ENCODE measurements around the gene ZNF536. TPM values are rescaled to one million over a fixed set of nuclear protein-coding genes. Genes with fewer than 3 reads are reported as not detected.

ZNF536 gene
- total and polyA plus RNA-seq, 2 donors (not counting 3 experiments of a cell fraction or from before 2014, with no cell fraction given) = not detected

GRCh38 chr19:30351774-30352173 is 20.4 kb upstream of the ZNF536 start:
- no peaks in the 10 kb centered on the region for H4K20me1 ChIP-seq (replicated peaks; ENCODE audit: control insufficient read depth, extremely low read depth, insufficient read depth, low read length)
- H3K4me3 ChIP-seq (replicated peaks in 1 of 3; ENCODE audit: insufficient read depth in 1 of 3, low read depth in 1 of 3, low read length in 3 of 3) = no peak overlapping the region
- DNase-seq (ENCODE audit: low read depth, low spot score) = no peak
- H3K27ac ChIP-seq (ENCODE audit: insufficient read depth, low read depth, low read length) = no peak overlapping the region
- no peak for FAIRE-seq
- no peak for TF ChIP-seq MYC (IDR thresholded peaks at IDR 0.05; ENCODE audit: low read depth, low read length)
- no peak for TF ChIP-seq CTCF (IDR thresholded peaks at IDR 0.05; ENCODE audit: extremely low read depth in 1 of 2, insufficient read depth in 1 of 2, low read depth in 1 of 2, low read length in 2 of 2)
- no peak for TF ChIP-seq POLR2AphosphoS5 (IDR thresholded peaks at IDR 0.05; ENCODE audit: insufficient read depth, low read depth, low read length)
- no peak for TF ChIP-seq GATA2 (IDR thresholded peaks at IDR 0.05; ENCODE audit: insufficient read depth, insufficient read length, low read depth, low read length)
- no peak for TF ChIP-seq POLR2A (IDR thresholded peaks at IDR 0.05; ENCODE audit: low read depth, low read length)
- TF ChIP-seq, protein P1, sequence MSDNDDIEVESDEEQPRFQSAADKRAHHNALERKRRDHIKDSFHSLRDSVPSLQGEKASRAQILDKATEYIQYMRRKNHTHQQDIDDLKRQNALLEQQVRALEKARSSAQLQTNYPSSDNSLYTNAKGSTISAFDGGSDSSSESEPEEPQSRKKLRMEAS (IDR thresholded peaks at IDR 0.05; ENCODE audit: insufficient read depth, insufficient read length) = no peak
- TF ChIP-seq EZH2 (IDR thresholded peaks at IDR 0.05; ENCODE audit: borderline replicate concordance, low read depth, low read length, severe bottlenecking) = no peak
- TF ChIP-seq JUN (IDR thresholded peaks at IDR 0.05; ENCODE audit: borderline replicate concordance, insufficient read depth, insufficient read length, low read depth) = no peak
- TF ChIP-seq FOS (IDR thresholded peaks at IDR 0.05; ENCODE audit: borderline replicate concordance, insufficient read depth, low read length) = no peak
- no peaks in the 10 kb centered on the region for H3K79me2 ChIP-seq (ENCODE audit: control insufficient read depth, insufficient read depth, low read length)
- H3K4me1 ChIP-seq (ENCODE audit: control insufficient read depth, extremely low read depth, insufficient read depth, low read length) = no peaks in the 10 kb centered on the region
- H3K4me2 ChIP-seq (ENCODE audit: insufficient read depth, low read length) = no peak overlapping the region
- no peak overlapping the region for H3K9ac ChIP-seq (replicated peaks; ENCODE audit: extremely low read depth, insufficient read depth, low read length)
- BruUV-seq (replicated peaks) = no TSS peak
- no peaks in the 10 kb centered on the region for H3K9me3 ChIP-seq (replicated peaks; ENCODE audit: control insufficient read depth, insufficient read depth, low read length)
- CTCF ChIA-PET = no interaction called here
- dilution Hi-C loops (cut with MboI; ENCODE audit: extremely low pct_ligation_motif_present, low sequenced_read_pairs) = no loop called here
- intact Hi-C loops (cut with micrococcal nuclease) = no loop called here
- H3K27me3 ChIP-seq (ENCODE audit: control insufficient read depth in 2 of 2, insufficient read depth in 2 of 2, low read length in 2 of 2) = no peaks in the 10 kb centered on the region
- H3K36me3 ChIP-seq (ENCODE audit: control insufficient read depth in 2 of 2, extremely low read depth in 1 of 2, insufficient read depth in 2 of 2, low read length in 2 of 2) = no peaks in the 10 kb centered on the region
- H2AFZ ChIP-seq (ENCODE audit: low read depth, low read length) = no peak overlapping the region
- H3K9me1 ChIP-seq (replicated peaks; ENCODE audit: control insufficient read depth, extremely low read depth, insufficient read depth, low read length) = no peaks in the 10 kb centered on the region
- POLR2A ChIA-PET = no interaction called here
